NCI-H187 treated with DMSO at 0.1 percent for 48 hours (cell line): ENCODE data around the gene ING4.

Experiments
- DNase-seq: peaks from one replicate; lab custom pipeline; 2025; lab: John Stamatoyannopoulos, UW

The ING4 gene

GRCh38 chr12:6688543-6688998 is 25.7 kb upstream of the ING4 start:
- DNase-seq, result no peak

GRCh38 chr12:6685814-6686213 is 22.9 kb upstream of the ING4 start:
- no peak for DNase-seq

- no peak for DNase-seq
Observed at GRCh38 chr12:6684609-6685008, 21.7 kb upstream of the ING4 start.

GRCh38 chr12:6676962-6677361 is 14.0 kb upstream of the ING4 start:
- DNase-seq, result no peak

GRCh38 chr12:6672143-6672542 is 9.2 kb upstream of the ING4 start:
- no peak for DNase-seq

GRCh38 chr12:6667559-6668210 is 4.8 kb upstream of the ING4 start:
- no peak for DNase-seq

GRCh38 chr12:6666211-6666610 is 3.3 kb upstream of the ING4 start:
- no peak for DNase-seq

GRCh38 chr12:6664902-6665301 is 2.0 kb upstream of the ING4 start:
- no peak for DNase-seq

GRCh38 chr12:6662602-6662905 is 365 bp downstream of the ING4 start:
- no peak for DNase-seq

- no peak for DNase-seq
Observed at GRCh38 chr12:6653987-6654386, 8.9 kb downstream of the ING4 start.

GRCh38 chr12:6653342-6653741 is 9.6 kb downstream of the ING4 start:
- DNase-seq, result no peak

GRCh38 chr12:6652391-6652790 is 10.5 kb downstream of the ING4 start:
- DNase-seq, result no peak

- DNase-seq, result no peak
Observed at GRCh38 chr12:6650832-6651231, 12.1 kb downstream of the ING4 start.

GRCh38 chr12:6647083-6647604 is 15.8 kb downstream of the ING4 start, which contains the start of gene ACRBP:
Gene ACRBP (minus strand): TSS chr12:6647432. CDS start chr12:6647366, 66 bp downstream.
- DNase-seq, result no peak

GRCh38 chr12:6646276-6647082 is 16.4 kb downstream of the ING4 start:
- DNase-seq, result no peak

- no peak for DNase-seq
Observed at GRCh38 chr12:6644903-6645302, 18.0 kb downstream of the ING4 start.

- no peak for DNase-seq
Observed at GRCh38 chr12:6644257-6644596, 18.7 kb downstream of the ING4 start.

GRCh38 chr12:6643569-6644256 is 19.2 kb downstream of the ING4 start:
- no peak for DNase-seq

- no peak for DNase-seq
Observed at GRCh38 chr12:6641131-6641530, 21.8 kb downstream of the ING4 start.

- no peak for DNase-seq
Observed at GRCh38 chr12:6640497-6640896, 22.4 kb downstream of the ING4 start.

- DNase-seq, result no peak
Observed at GRCh38 chr12:6639151-6639801, 23.6 kb downstream of the ING4 start.

GRCh38 chr12:6638305-6638704 is 24.6 kb downstream of the ING4 start:
- no peak for DNase-seq
